ENCODE results near the gene CFI. TPM values are rescaled to one million over a fixed set of nuclear protein-coding genes. Genes with fewer than 3 reads are reported as not detected.

The CFI gene
- total RNA-seq, 1 experiment from 2014 or later = not detected

DNA sequence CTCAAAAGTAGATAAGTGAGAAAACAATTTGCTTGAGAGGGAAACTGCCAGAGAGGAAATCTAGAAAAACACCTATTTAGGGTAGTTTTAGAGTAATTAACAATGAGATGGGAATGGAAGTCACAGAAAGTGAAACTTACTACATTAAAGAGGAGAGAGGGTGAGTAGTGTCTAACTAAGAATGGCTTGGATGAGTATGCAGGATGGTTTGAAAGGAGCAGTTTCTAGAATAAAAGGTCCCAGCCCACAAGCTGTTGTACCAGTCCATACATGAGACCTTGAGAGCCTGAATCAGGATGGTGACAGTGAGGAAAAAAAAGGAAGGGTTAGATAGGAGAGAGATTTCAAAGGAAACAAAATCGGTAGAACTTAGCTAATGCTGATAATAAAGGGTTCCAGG is 15.1 kb upstream of the CFI start:
- Mint-ChIP-seq H3K36me3 (ENCODE audit: insufficient read depth, unreplicated experiment) (peaks cover 49% of the 10 kb centered on the region), H3K4me1 (ENCODE audit: low read depth, unreplicated experiment) (peaks cover 18% of the 10 kb centered on the region), H3K27me3 (ENCODE audit: insufficient read depth, unreplicated experiment) (no peaks in the 10 kb centered on the region), H3K27ac (ENCODE audit: unreplicated experiment) (peak overlapping the region; percentile 97), H3K4me3 (ENCODE audit: unreplicated experiment) (peak overlapping the region; percentile 90), H3K9me3 (ENCODE audit: unreplicated experiment) (no peaks in the 10 kb centered on the region)
- BruUV-seq (replicated peaks) = no TSS peak
- no peak for DNase-seq
- ChIA-PET POLR2A (no interaction called here), CTCF (no interaction called here)
- intact Hi-C loops (cut with micrococcal nuclease; ENCODE audit: unreplicated experiment) = loop anchor here (5.0 kb wide), 2 partner anchors 115 to 385 kb away; partner anchors contain the start of genes CASP6 and SEC24B
- Histone ChIP-seq H3K4me3 (ENCODE audit: low read depth, low read length) (0 out of 2 replicates have a peak overlapping the region, but pooled peaks have one; percentile 11), H3K9me3 (no peaks in the 10 kb centered on the region), H3K36me3 (ENCODE audit: control insufficient read depth, insufficient read depth, low read length) (no peaks in the 10 kb centered on the region), H3K4me1 (no peaks in the 10 kb centered on the region; the same call in 1 of the 2 replicates), H3K27me3 (replicated peaks; ENCODE audit: control insufficient read depth, insufficient read depth, low read length) (no peaks in the 10 kb centered on the region)
- TF ChIP-seq, protein P1, sequence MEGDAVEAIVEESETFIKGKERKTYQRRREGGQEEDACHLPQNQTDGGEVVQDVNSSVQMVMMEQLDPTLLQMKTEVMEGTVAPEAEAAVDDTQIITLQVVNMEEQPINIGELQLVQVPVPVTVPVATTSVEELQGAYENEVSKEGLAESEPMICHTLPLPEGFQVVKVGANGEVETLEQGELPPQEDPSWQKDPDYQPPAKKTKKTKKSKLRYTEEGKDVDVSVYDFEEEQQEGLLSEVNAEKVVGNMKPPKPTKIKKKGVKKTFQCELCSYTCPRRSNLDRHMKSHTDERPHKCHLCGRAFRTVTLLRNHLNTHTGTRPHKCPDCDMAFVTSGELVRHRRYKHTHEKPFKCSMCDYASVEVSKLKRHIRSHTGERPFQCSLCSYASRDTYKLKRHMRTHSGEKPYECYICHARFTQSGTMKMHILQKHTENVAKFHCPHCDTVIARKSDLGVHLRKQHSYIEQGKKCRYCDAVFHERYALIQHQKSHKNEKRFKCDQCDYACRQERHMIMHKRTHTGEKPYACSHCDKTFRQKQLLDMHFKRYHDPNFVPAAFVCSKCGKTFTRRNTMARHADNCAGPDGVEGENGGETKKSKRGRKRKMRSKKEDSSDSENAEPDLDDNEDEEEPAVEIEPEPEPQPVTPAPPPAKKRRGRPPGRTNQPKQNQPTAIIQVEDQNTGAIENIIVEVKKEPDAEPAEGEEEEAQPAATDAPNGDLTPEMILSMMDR (IDR thresholded peaks at IDR 0.05; ENCODE audit: insufficient read depth in 1 of 2, low read depth in 1 of 2, low read length in 1 of 2, severe bottlenecking in 1 of 2, unreplicated experiment in 1 of 2) = no peak

GRCh38 chr4:109816082-109816442 is 14.3 kb upstream of the CFI start:
- peak overlapping the region; percentile 90 for H3K4me3 Mint-ChIP-seq (ENCODE audit: unreplicated experiment)
- H3K4me1 Mint-ChIP-seq (ENCODE audit: low read depth, unreplicated experiment) = peaks cover 21% of the 10 kb centered on the region
- no peaks in the 10 kb centered on the region for H3K36me3 ChIP-seq (ENCODE audit: control insufficient read depth, insufficient read depth, low read length)
- H3K9me3 ChIP-seq = no peaks in the 10 kb centered on the region
- peaks cover 2% of the 10 kb centered on the region for H3K27me3 Mint-ChIP-seq (ENCODE audit: insufficient read depth, unreplicated experiment)
- peaks cover 48% of the 10 kb centered on the region for H3K36me3 Mint-ChIP-seq (ENCODE audit: insufficient read depth, unreplicated experiment)
- no TSS peak for BruUV-seq (replicated peaks)
- TF ChIP-seq, protein P1 (IDR thresholded peaks at IDR 0.05; ENCODE audit: insufficient read depth in 1 of 2, low read depth in 1 of 2, low read length in 1 of 2, severe bottlenecking in 1 of 2, unreplicated experiment in 1 of 2) = no peak
- H3K27me3 ChIP-seq (replicated peaks; ENCODE audit: control insufficient read depth, insufficient read depth, low read length) = no peaks in the 10 kb centered on the region
- intact Hi-C loops (cut with micrococcal nuclease; ENCODE audit: unreplicated experiment) = loop anchor here (5.0 kb wide), 2 partner anchors 114 to 384 kb away; partner anchors contain the start of genes CASP6 and SEC24B
- no peaks in the 10 kb centered on the region; the same call in 1 of the 2 replicates for H3K4me1 ChIP-seq
- peak overlapping the region; percentile 97 for H3K27ac Mint-ChIP-seq (ENCODE audit: unreplicated experiment)
- DNase-seq = peak in 1 of 2 experiments; percentile 32
- H3K4me3 ChIP-seq (ENCODE audit: low read depth, low read length) = peak overlapping the region; percentile 88
- ChIA-PET POLR2A (no interaction called here), CTCF (no interaction called here)
- no peaks in the 10 kb centered on the region for H3K9me3 Mint-ChIP-seq (ENCODE audit: unreplicated experiment)

GRCh38 chr4:109815151-109816081 is 13.6 kb upstream of the CFI start, which contains the start of gene GAR1:
Gene GAR1, plus strand, starts transcription at chr4:109815762. Its CDS starts 403 bp downstream, at chr4:109816165.
- Mint-ChIP-seq H3K9me3 (ENCODE audit: unreplicated experiment) (no peaks in the 10 kb centered on the region), H3K4me1 (ENCODE audit: low read depth, unreplicated experiment) (peaks cover 23% of the 10 kb centered on the region), H3K27me3 (ENCODE audit: insufficient read depth, unreplicated experiment) (peaks cover 2% of the 10 kb centered on the region), H3K27ac (ENCODE audit: unreplicated experiment) (peak within 1 kb of the TSS; percentile 97), H3K36me3 (ENCODE audit: insufficient read depth, unreplicated experiment) (peaks cover 41% of the 10 kb centered on the region), H3K4me3 (ENCODE audit: unreplicated experiment) (peak within 1 kb of the TSS; percentile 90)
- Histone ChIP-seq H3K9me3 (no peaks in the 10 kb centered on the region), H3K36me3 (ENCODE audit: control insufficient read depth, insufficient read depth, low read length) (no peaks in the 10 kb centered on the region), H3K4me1 (no peaks in the 10 kb centered on the region; the same call in 1 of the 2 replicates), H3K4me3 (ENCODE audit: low read depth, low read length) (peak within 1 kb of the TSS; percentile 88), H3K27me3 (replicated peaks; ENCODE audit: control insufficient read depth, insufficient read depth, low read length) (no peaks in the 10 kb centered on the region)
- CTCF ChIA-PET = no interaction called here
- TSS peak; percentile 56 for BruUV-seq (replicated peaks)
- peak; percentile 88 to 92 for DNase-seq
- TF ChIP-seq, protein P1 (IDR thresholded peaks at IDR 0.05; ENCODE audit: insufficient read depth in 1 of 2, low read depth in 1 of 2, low read length in 1 of 2, severe bottlenecking in 1 of 2, unreplicated experiment in 1 of 2) = no peak
- POLR2A ChIA-PET = interaction anchor here (1.2 kb wide), 1 partner anchor 13 kb away, joined by 4 read pairs; no protein-coding TSS in a partner anchor
- intact Hi-C loops (cut with micrococcal nuclease; ENCODE audit: unreplicated experiment) = loop anchor here (1.0 to 5.0 kb wide), 4 partner anchors 87 to 383 kb away; partner anchors contain the start of genes CASP6 and SEC24B
